Measurements from ENCODE around the gene GOLT1B.

Gene GOLT1B

GRCh38 chr12:21542403-21542802, 40.8 kb downstream of the GOLT1B start:
- no peaks in the 10 kb centered on the region for H3K36me3 ChIP-seq (ENCODE audit: control insufficient read depth, insufficient read depth, low read length)
- H3K27me3 ChIP-seq (ENCODE audit: control insufficient read depth, insufficient read depth, low read length), result no peaks in the 10 kb centered on the region
- no peaks in the 10 kb centered on the region for H3K4me1 ChIP-seq (ENCODE audit: control insufficient read depth, insufficient read depth, low read length)
- H3K9me3 ChIP-seq (ENCODE audit: control insufficient read depth, insufficient read depth, low read length), result no peaks in the 10 kb centered on the region
- H3K27ac ChIP-seq (ENCODE audit: low read length), result no peak overlapping the region
- no CpG with 5 or more reads among the region's 5 CpGs for WGBS (ENCODE audit: insufficient coverage, insufficient read length)
- H3K4me3 ChIP-seq (ENCODE audit: low read length), result no peak overlapping the region
- DNase-seq (ENCODE audit: low read depth, low spot score), result no peak

GRCh38 chr12:21543151-21543550, 41.6 kb downstream of the GOLT1B start:
- H3K4me1 ChIP-seq (ENCODE audit: control insufficient read depth, insufficient read depth, low read length), result no peaks in the 10 kb centered on the region
- DNase-seq (ENCODE audit: low read depth, low spot score), result no peak
- H3K4me3 ChIP-seq (ENCODE audit: low read length), result no peak overlapping the region
- no peak overlapping the region for H3K27ac ChIP-seq (ENCODE audit: low read length)
- no peaks in the 10 kb centered on the region for H3K27me3 ChIP-seq (ENCODE audit: control insufficient read depth, insufficient read depth, low read length)
- no peaks in the 10 kb centered on the region for H3K9me3 ChIP-seq (ENCODE audit: control insufficient read depth, insufficient read depth, low read length)
- no peaks in the 10 kb centered on the region for H3K36me3 ChIP-seq (ENCODE audit: control insufficient read depth, insufficient read depth, low read length)

- no CpG with 5 or more reads among the region's 2 CpGs for WGBS (ENCODE audit: insufficient coverage, insufficient read length)
- no peaks in the 10 kb centered on the region for H3K9me3 ChIP-seq (ENCODE audit: control insufficient read depth, insufficient read depth, low read length)
Observed at GRCh38 chr12:21545557-21545956, 44.0 kb downstream of the GOLT1B start.

GRCh38 chr12:21546716-21547115, 45.1 kb downstream of the GOLT1B start:
- Histone ChIP-seq H3K27me3 (ENCODE audit: control insufficient read depth, insufficient read depth, low read length) (no peaks in the 10 kb centered on the region), H3K4me3 (ENCODE audit: low read length) (no peak overlapping the region), H3K36me3 (ENCODE audit: control insufficient read depth, insufficient read depth, low read length) (no peaks in the 10 kb centered on the region), H3K9me3 (ENCODE audit: control insufficient read depth, insufficient read depth, low read length) (no peaks in the 10 kb centered on the region), H3K4me1 (ENCODE audit: control insufficient read depth, insufficient read depth, low read length) (no peaks in the 10 kb centered on the region), H3K27ac (ENCODE audit: low read length) (no peak overlapping the region)
- no CpG with 5 or more reads among the region's 1 CpG for WGBS (ENCODE audit: insufficient coverage, insufficient read length)
- DNase-seq (ENCODE audit: low read depth, low spot score), result no peak

More at GRCh38 chr12:21545557-21545956, 44.0 kb downstream of the GOLT1B start:
- no peak for DNase-seq (ENCODE audit: low read depth, low spot score)
- no peaks in the 10 kb centered on the region for H3K36me3 ChIP-seq (ENCODE audit: control insufficient read depth, insufficient read depth, low read length)
- H3K27ac ChIP-seq (ENCODE audit: low read length), result no peak overlapping the region
- H3K27me3 ChIP-seq (ENCODE audit: control insufficient read depth, insufficient read depth, low read length), result no peaks in the 10 kb centered on the region
- no peak overlapping the region for H3K4me3 ChIP-seq (ENCODE audit: low read length)
- no peaks in the 10 kb centered on the region for H3K4me1 ChIP-seq (ENCODE audit: control insufficient read depth, insufficient read depth, low read length)

GRCh38 chr12:21547437-21547836, 45.8 kb downstream of the GOLT1B start:
- DNase-seq (ENCODE audit: low read depth, low spot score), result no peak
- H3K27ac ChIP-seq (ENCODE audit: low read length), result no peak overlapping the region
- H3K27me3 ChIP-seq (ENCODE audit: control insufficient read depth, insufficient read depth, low read length), result no peaks in the 10 kb centered on the region
- no CpG with 5 or more reads among the region's 1 CpG for WGBS (ENCODE audit: insufficient coverage, insufficient read length)
- H3K9me3 ChIP-seq (ENCODE audit: control insufficient read depth, insufficient read depth, low read length), result no peaks in the 10 kb centered on the region
- no peak overlapping the region for H3K4me3 ChIP-seq (ENCODE audit: low read length)
- H3K4me1 ChIP-seq (ENCODE audit: control insufficient read depth, insufficient read depth, low read length), result no peaks in the 10 kb centered on the region
- H3K36me3 ChIP-seq (ENCODE audit: control insufficient read depth, insufficient read depth, low read length), result no peaks in the 10 kb centered on the region

GRCh38 chr12:21551841-21552465, 50.4 kb downstream of the GOLT1B start:
- H3K9me3 ChIP-seq (ENCODE audit: control insufficient read depth, insufficient read depth, low read length), result no peaks in the 10 kb centered on the region

GRCh38 chr12:21552635-21553328, 51.2 kb downstream of the GOLT1B start:
- Histone ChIP-seq H3K4me3 (ENCODE audit: low read length) (no peak overlapping the region), H3K36me3 (ENCODE audit: control insufficient read depth, insufficient read depth, low read length) (no peaks in the 10 kb centered on the region), H3K27me3 (ENCODE audit: control insufficient read depth, insufficient read depth, low read length) (no peaks in the 10 kb centered on the region), H3K9me3 (ENCODE audit: control insufficient read depth, insufficient read depth, low read length) (no peaks in the 10 kb centered on the region), H3K27ac (ENCODE audit: low read length) (no peak overlapping the region), H3K4me1 (ENCODE audit: control insufficient read depth, insufficient read depth, low read length) (no peaks in the 10 kb centered on the region)
- no peak for DNase-seq (ENCODE audit: low read depth, low spot score)
- 100% methylated on average over 2 of the region's 6 CpGs for WGBS (ENCODE audit: insufficient coverage, insufficient read length)

More at GRCh38 chr12:21551841-21552465, 50.4 kb downstream of the GOLT1B start:
- Histone ChIP-seq H3K27ac (ENCODE audit: low read length) (no peak overlapping the region), H3K4me1 (ENCODE audit: control insufficient read depth, insufficient read depth, low read length) (no peaks in the 10 kb centered on the region), H3K27me3 (ENCODE audit: control insufficient read depth, insufficient read depth, low read length) (no peaks in the 10 kb centered on the region), H3K4me3 (ENCODE audit: low read length) (no peak overlapping the region), H3K36me3 (ENCODE audit: control insufficient read depth, insufficient read depth, low read length) (no peaks in the 10 kb centered on the region)
- no CpG with 5 or more reads among the region's 4 CpGs for WGBS (ENCODE audit: insufficient coverage, insufficient read length)
- DNase-seq (ENCODE audit: low read depth, low spot score), result no peak

GRCh38 chr12:21553329-21553675, 51.7 kb downstream of the GOLT1B start:
- Histone ChIP-seq H3K27me3 (ENCODE audit: control insufficient read depth, insufficient read depth, low read length) (no peaks in the 10 kb centered on the region), H3K4me3 (ENCODE audit: low read length) (no peak overlapping the region), H3K4me1 (ENCODE audit: control insufficient read depth, insufficient read depth, low read length) (no peaks in the 10 kb centered on the region), H3K9me3 (ENCODE audit: control insufficient read depth, insufficient read depth, low read length) (no peaks in the 10 kb centered on the region), H3K36me3 (ENCODE audit: control insufficient read depth, insufficient read depth, low read length) (no peaks in the 10 kb centered on the region), H3K27ac (ENCODE audit: low read length) (no peak overlapping the region)
- no peak for DNase-seq (ENCODE audit: low read depth, low spot score)

GRCh38 chr12:21558100-21558679, 56.6 kb downstream of the GOLT1B start:
- Histone ChIP-seq H3K4me3 (ENCODE audit: low read length) (no peak overlapping the region), H3K36me3 (ENCODE audit: control insufficient read depth, insufficient read depth, low read length) (no peaks in the 10 kb centered on the region)
- WGBS (ENCODE audit: insufficient coverage, insufficient read length), result no CpG with 5 or more reads among the region's 9 CpGs

GRCh38 chr12:21559855-21560569, 58.4 kb downstream of the GOLT1B start:
- H3K4me1 ChIP-seq (ENCODE audit: control insufficient read depth, insufficient read depth, low read length), result no peaks in the 10 kb centered on the region
- no CpG with 5 or more reads among the region's 7 CpGs for WGBS (ENCODE audit: insufficient coverage, insufficient read length)
- H3K36me3 ChIP-seq (ENCODE audit: control insufficient read depth, insufficient read depth, low read length), result no peaks in the 10 kb centered on the region
- DNase-seq (ENCODE audit: low read depth, low spot score), result no peak
- no peaks in the 10 kb centered on the region for H3K9me3 ChIP-seq (ENCODE audit: control insufficient read depth, insufficient read depth, low read length)
- H3K27me3 ChIP-seq (ENCODE audit: control insufficient read depth, insufficient read depth, low read length), result no peaks in the 10 kb centered on the region
- H3K4me3 ChIP-seq (ENCODE audit: low read length), result no peak overlapping the region
- H3K27ac ChIP-seq (ENCODE audit: low read length), result no peak overlapping the region

More at GRCh38 chr12:21558100-21558679, 56.6 kb downstream of the GOLT1B start:
- no peaks in the 10 kb centered on the region for H3K4me1 ChIP-seq (ENCODE audit: control insufficient read depth, insufficient read depth, low read length)
- no peaks in the 10 kb centered on the region for H3K27me3 ChIP-seq (ENCODE audit: control insufficient read depth, insufficient read depth, low read length)
- DNase-seq (ENCODE audit: low read depth, low spot score), result no peak
- no peaks in the 10 kb centered on the region for H3K9me3 ChIP-seq (ENCODE audit: control insufficient read depth, insufficient read depth, low read length)
- H3K27ac ChIP-seq (ENCODE audit: low read length), result no peak overlapping the region

Measured in iPS DF 6.9 (cell line).